ENCODE results near the gene MAP3K7CL.

GRCh38 chr21:29121759-29122158 is 8.7 kb upstream of the MAP3K7CL start:
- no peak for TF ChIP-seq CTCF (IDR thresholded peaks at IDR 0.05)
- TF ChIP-seq POLR2AphosphoS5 (IDR thresholded peaks at IDR 0.05) = no peak
- TF ChIP-seq POLR2A (IDR thresholded peaks at IDR 0.05) = no peak
